ENCODE results near the gene VAV1.

- TF ChIP-seq POLR2A (IDR thresholded peaks at IDR 0.05) (no peak), CTCF (IDR thresholded peaks at IDR 0.05) (no peak)
Measured at GRCh38 chr19:6743714-6744380, 28.7 kb upstream of the VAV1 start.

All from thyroid gland (tissue), 4 donors.